Ovary (tissue), 9 donors: Measurements from ENCODE around the gene WNT7B. TPM values are rescaled to one million over a fixed set of nuclear protein-coding genes. Genes with fewer than 3 reads are reported as not detected.
A peak's percentile ranks its signal among the peaks of the same experiment; 100 is the strongest.

Source experiments
- DNase-seq, 5 donors: peaks; one replicate each; pipeline ENCODE4 v3.0.0-alpha.2; 2019 to 2020
- H3K27ac ChIP-seq, 2 donors: fragments of 200-600 bp; one replicate each; pipeline versions ENCODE4 v1.5.1 to v1.8.0; 2019 to 2022
- H3K27me3 ChIP-seq: fragments of 200-600 bp; one replicate; pipeline ENCODE4 v1.8.0; 2022
- H3K36me3 ChIP-seq: fragments of 200-600 bp; sonication (generic); one replicate; pipeline ENCODE4 v1.5.1; 2019
- H3K4me1 ChIP-seq: one replicate; pipeline ENCODE4 v1.8.1; 2013; ENCODE audit warnings: mild to moderate bottlenecking, moderate library complexity; ENCODE audit not compliant: insufficient read depth
- H3K4me3 ChIP-seq: fragments of 200-600 bp; sonication (generic); one replicate; pipeline ENCODE4 v1.5.1; 2017
- H3K9me3 ChIP-seq, 2 donors: fragments of 200-600 bp in 1 of 2; sonication (generic) in 1 of 2; one replicate each; pipeline versions ENCODE4 v1.5.1 to v1.8.1; 2013 to 2019; ENCODE audit warnings: mild to moderate bottlenecking in 1 of 2, moderate library complexity in 1 of 2
- EP300 ChIP-seq: sonication (generic); formaldehyde crosslinking; IDR thresholded peaks from one replicate; pipeline ENCODE4 v1.6.1; 2017; ENCODE audit warnings: antibody characterized with exemption
- POLR2A ChIP-seq: fragments of 450-650 bp; IDR thresholded peaks from one replicate; pipeline ENCODE4 v1.6.1; 2017; ENCODE audit warnings: antibody characterized with exemption, mild to moderate bottlenecking, moderate library complexity
- WGBS, 3 donors: extraction: QIAGEN DNeasy Blood & Tissue Kit in 1 of 3; methylation state at CpG; one replicate each; pipeline versions ENCODE4 v1.1.5 to v1.1.7; 2013 to 2017; 5-methylcytosine and 5-hydroxymethylcytosine counted together
- intact Hi-C, 4 donors: fragments of 100-400 bp; cut with DNase I; formaldehyde crosslinking; loops; one replicate each; pipeline versions ENCODE4 v1.11.0 to v1.15.1; 2022 to 2023
- polyA plus RNA-seq, 2 donors: library from polyadenylated mRNA; stranded (reverse); fragments of 200-250 nt in 1 of 2; fragments of 350-450 nt in 1 of 2; fragmentation: Illumina TruSeq in 1 of 2; extraction: RNeasy Lipid Tissue Mini Kit (QIAGEN cat#74804) in 1 of 2; gene quantifications; one replicate each; pipeline ENCODE4 v1.2.3, GENCODE V29; 2013 to 2014
- total RNA-seq, 7 donors: library from RNA; depleted of rRNA in 2 of 7; stranded (reverse); fragments of >200 nt in 2 of 7; fragmentation: NEBNext Ultra II Directional in 3 of 7; extraction: Animal tissue kit (Norgen Biotek cat#: 25700) in 3 of 7; gene quantifications; one replicate each; pipeline versions ENCODE4 v1.1.0 to v1.2.4, GENCODE V29; 2016 to 2023
- TF ChIP-seq, protein P1 (sequence below), 3 donors: fragments of 450-650 bp in 2 of 3; fragments of 200-600 bp in 1 of 3; IDR thresholded peaks; one replicate each; pipeline versions ENCODE4 v1.5.1 to v1.8.0; 2016 to 2022; ENCODE audit warnings: antibody characterized with exemption in 3 of 3, mild to moderate bottlenecking in 1 of 3
- donor health status: DM: no; HTN: no; CAD: no; lungs with moderate emphysema.
- donor health status: DM: no; HTN: no; CAD: no.
- donor health status: Bipolar disorder and iron deficiency.
- donor health status: DM: yes; HTN: yes; CAD: no.
- donor health status: DM: no; HTN: no; CAD: no.
- donor health status: DM: yes; HTN: yes; CAD: no.

The WNT7B gene
- total and polyA plus RNA-seq, 9 donors = 0.22 to 2.5 (median 0.59) TPM; not detected in 5

DNA sequence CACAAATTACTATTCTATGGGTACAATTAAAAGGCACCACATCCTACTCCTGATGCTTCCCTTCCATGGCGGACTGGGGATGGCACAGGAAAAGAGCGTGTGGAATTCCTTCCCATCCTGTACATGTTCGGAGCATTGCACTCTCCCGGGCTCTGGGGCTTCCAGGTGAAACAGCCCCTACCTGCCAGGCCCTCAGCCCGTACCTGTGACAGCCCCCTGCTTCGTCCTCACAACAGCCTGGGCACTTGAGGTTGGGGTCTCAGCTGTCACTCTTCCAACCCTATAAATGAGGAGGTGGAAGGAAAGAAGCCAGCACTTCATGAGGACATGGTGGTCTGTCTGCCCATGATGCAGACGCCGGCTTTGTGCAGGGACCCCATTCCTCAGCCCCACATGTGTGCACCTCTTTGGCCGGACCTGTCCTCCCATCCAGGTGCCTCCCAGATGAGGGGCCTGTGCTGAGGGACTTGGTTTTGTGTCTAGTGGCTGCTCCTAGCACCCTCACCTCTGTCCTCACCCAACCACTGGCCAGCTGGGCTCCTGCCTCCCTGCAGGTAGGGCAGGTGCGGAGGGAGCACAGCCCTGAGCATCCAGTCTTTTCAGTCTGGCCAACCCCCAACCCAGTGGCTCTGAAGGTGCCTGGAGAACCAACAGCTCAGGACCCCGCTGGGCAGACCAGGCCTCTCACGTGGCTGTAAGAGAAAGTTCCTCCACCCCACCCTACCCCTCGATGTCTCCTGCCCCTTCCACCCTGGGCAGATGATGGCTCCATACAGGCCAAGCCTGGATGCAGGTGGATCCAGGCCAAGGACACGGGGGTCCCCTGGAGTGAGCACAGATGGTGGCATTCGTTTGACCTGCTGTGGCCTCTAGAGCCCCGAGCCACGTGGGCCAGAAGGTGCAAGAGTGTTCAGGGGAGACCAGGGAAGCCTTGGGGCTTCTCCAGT lies 23.4 kb upstream of the WNT7B start:
- peaks cover 16% of the 10 kb centered on the region for H3K4me1 ChIP-seq
- H3K4me3 ChIP-seq = no peak overlapping the region
- intact Hi-C loops = no loop called here
- H3K9me3 ChIP-seq = no peaks in the 10 kb centered on the region
- DNase-seq = peak in 1 of 5 donors; percentile 39
- TF ChIP-seq, protein P1, sequence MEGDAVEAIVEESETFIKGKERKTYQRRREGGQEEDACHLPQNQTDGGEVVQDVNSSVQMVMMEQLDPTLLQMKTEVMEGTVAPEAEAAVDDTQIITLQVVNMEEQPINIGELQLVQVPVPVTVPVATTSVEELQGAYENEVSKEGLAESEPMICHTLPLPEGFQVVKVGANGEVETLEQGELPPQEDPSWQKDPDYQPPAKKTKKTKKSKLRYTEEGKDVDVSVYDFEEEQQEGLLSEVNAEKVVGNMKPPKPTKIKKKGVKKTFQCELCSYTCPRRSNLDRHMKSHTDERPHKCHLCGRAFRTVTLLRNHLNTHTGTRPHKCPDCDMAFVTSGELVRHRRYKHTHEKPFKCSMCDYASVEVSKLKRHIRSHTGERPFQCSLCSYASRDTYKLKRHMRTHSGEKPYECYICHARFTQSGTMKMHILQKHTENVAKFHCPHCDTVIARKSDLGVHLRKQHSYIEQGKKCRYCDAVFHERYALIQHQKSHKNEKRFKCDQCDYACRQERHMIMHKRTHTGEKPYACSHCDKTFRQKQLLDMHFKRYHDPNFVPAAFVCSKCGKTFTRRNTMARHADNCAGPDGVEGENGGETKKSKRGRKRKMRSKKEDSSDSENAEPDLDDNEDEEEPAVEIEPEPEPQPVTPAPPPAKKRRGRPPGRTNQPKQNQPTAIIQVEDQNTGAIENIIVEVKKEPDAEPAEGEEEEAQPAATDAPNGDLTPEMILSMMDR (IDR thresholded peaks at IDR 0.05) = no peak
- TF ChIP-seq POLR2A = no peak
- no peak for TF ChIP-seq EP300
- 91 to 97% (median 94%) methylated on average over 13 to 17 of the region's 17 CpGs for WGBS, 3 donors
- no peaks in the 10 kb centered on the region for H3K36me3 ChIP-seq
- H3K27me3 ChIP-seq = no peaks in the 10 kb centered on the region
- H3K27ac ChIP-seq = no peak overlapping the region

DNA sequence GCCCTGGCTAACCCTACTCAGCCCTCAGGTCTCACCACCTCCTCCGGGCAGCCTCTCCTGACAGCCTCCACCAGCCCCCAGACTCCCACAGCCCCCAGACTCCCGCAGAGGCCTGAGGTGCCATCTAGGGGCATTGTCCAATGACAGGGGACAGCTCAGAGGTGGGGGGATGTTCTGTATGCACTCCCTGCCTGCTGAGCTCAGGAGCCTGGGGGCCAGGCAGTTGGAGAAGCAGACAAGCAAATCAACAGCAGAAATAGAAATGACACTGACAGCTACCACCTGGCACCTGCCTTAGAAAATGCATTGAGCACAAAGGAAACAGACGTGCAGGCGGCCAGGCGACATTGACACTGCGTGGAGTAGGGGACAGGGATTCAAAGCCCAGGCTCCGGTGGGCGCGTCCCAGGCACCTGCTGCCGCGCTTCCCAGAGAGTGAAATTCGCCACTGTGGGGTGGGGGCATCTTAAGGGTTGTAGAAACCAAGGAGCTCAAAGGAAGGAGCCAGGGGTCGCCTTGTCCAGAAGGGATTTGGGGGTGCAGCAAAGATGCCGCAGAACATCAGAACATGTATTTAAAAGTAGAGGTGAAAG lies 22.5 kb upstream of the WNT7B start:
- no peaks in the 10 kb centered on the region for H3K27me3 ChIP-seq
- 93 to 95% (median 94%) methylated on average over 14 of the region's 14 CpGs for WGBS, 3 donors
- H3K36me3 ChIP-seq = no peaks in the 10 kb centered on the region
- H3K9me3 ChIP-seq = no peaks in the 10 kb centered on the region
- H3K4me1 ChIP-seq = peaks cover 17% of the 10 kb centered on the region
- H3K4me3 ChIP-seq = no peak overlapping the region
- peak in 1 of 5 donors; percentile 40 for DNase-seq
- intact Hi-C loops = loop anchor here (5.0 to 10.0 kb wide), 6 partner anchors 295 to 545 kb away; partner anchors contain the start of genes CELSR1 (in 1 of the 4) and GTSE1 (in 1 of the 4)
- peak overlapping the region in 1 of 2 donors; percentile 34 for H3K27ac ChIP-seq
- TF ChIP-seq POLR2A (no peak), EP300 (no peak)
- TF ChIP-seq, protein P1 (IDR thresholded peaks at IDR 0.05) = no peak

DNA sequence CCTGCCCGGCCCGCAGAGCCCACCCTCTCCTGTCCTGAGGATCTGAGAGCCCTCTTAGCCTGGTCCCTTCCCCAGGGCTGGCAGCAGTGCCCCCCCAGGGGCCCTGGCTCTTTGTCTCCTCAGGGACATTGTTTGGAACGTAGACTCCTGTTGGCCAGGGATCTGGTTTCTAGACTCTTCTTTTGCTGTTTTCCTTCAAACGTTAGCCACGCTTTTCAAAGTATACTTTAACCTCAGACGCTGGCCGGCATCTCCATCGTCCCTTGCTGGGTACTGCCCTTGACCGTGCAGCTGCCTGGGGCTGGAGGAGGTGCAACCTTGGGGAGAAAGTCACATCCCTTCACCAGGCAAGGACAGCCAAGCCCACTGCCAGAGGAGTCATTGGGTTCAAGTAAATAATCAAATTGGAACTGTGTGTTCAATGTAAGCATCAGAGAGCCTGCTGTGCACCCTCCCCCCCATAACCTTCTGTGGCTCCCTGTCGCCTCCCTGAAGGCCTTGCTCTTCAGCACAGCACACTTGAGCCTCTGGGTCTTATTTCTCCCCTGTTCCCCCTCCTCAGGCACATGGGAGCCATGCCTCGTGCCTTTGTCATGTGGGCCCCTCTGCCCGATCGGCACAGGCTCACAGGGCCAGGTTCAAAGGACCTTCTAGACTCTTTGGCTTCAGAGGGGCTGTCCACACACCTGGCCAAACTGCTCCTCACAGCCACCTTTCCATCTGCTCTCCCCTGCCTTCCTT lies 21.8 kb upstream of the WNT7B start:
- no peaks in the 10 kb centered on the region for H3K9me3 ChIP-seq
- H3K36me3 ChIP-seq = no peaks in the 10 kb centered on the region
- no peak overlapping the region for H3K4me3 ChIP-seq
- peak overlapping the region; percentile 68 to 69 for H3K27ac ChIP-seq
- 37 to 51% (median 50%) methylated on average over 12 to 13 of the region's 13 CpGs for WGBS, 3 donors
- TF ChIP-seq, protein P1 (IDR thresholded peaks at IDR 0.05) = no peak
- TF ChIP-seq POLR2A = no peak
- no peak for TF ChIP-seq EP300
- H3K27me3 ChIP-seq = no peaks in the 10 kb centered on the region
- DNase-seq = peak in 1 of 5 donors; percentile 58
- intact Hi-C loops = loop anchor here (5.0 to 10.0 kb wide), 6 partner anchors 296 to 546 kb away; partner anchors contain the start of genes CELSR1 (in 1 of the 4) and GTSE1 (in 1 of the 4)
- H3K4me1 ChIP-seq = peaks cover 17% of the 10 kb centered on the region
